HEK293T (cell line): Measurements from ENCODE around the gene DGLUCY.
"Not testable (repeated sequence)": the region's sequence is repeated elsewhere in the genome, so short reads cannot be mapped to it uniquely, and the experiment has no call there.

Source experiments
- BHLHE40 ChIP-seq: fragments of 450-650 bp; IDR thresholded peaks from 2 replicates; pipeline ENCODE4 v1.6.1; 2016; ENCODE audit warnings: mild to moderate bottlenecking, moderate library complexity, borderline replicate concordance
- CTBP1 ChIP-seq: fragments of 450-650 bp; IDR thresholded peaks from 2 replicates; pipeline ENCODE4 v1.6.1; 2016; ENCODE audit warnings: borderline replicate concordance
- FOXM1 ChIP-seq: fragments of 450-650 bp; IDR thresholded peaks from 2 replicates; pipeline ENCODE4 v1.6.1; 2017; ENCODE audit warnings: mild to moderate bottlenecking, borderline replicate concordance
- PKNOX1 ChIP-seq: fragments of 450-650 bp; IDR thresholded peaks from 2 replicates; pipeline ENCODE4 v1.6.1; 2016
- SP1 ChIP-seq: fragments of 450-650 bp; IDR thresholded peaks from 2 replicates; pipeline ENCODE4 v1.6.1; 2017

DNA sequence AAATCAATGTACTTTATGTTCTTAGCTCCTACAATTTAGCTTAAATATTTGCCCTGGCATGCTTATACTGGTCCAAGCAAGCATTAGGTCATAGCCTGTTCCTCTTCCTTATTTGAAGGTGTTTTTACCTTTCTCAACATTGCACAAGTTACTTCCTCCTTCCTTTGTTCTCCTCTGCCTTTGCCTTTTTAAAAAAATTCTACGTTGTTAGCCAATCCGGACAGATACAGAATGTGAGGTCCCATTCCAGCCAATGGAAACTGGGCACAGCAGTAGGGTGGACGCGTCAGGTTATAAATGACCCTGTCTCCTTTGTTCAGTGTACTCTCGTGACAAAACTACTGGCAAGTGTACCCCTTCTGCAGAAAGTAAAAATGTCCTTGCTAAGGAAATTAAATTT, 26.4 kb upstream of the DGLUCY start:
- TF ChIP-seq BHLHE40, SP1, CTBP1, FOXM1, PKNOX1: not testable (repeated sequence)
